NCI-H460 (cell line): Measurements from ENCODE around the gene KLF1. TPM values are rescaled to one million over a fixed set of nuclear protein-coding genes. Genes with fewer than 3 reads are reported as not detected.
"Not testable (repeated sequence)": the region's sequence is repeated elsewhere in the genome, so short reads cannot be mapped to it uniquely, and the experiment has no call there.

Experiments
- DNase-seq: peaks from one replicate; pipeline ENCODE4 v3.0.0-alpha.2; 2016; ENCODE audit warnings: low read depth; ENCODE audit errors: extremely low read depth
- polyA plus RNA-seq: library from polyadenylated mRNA; depleted of rRNA; stranded (reverse); fragments of >200 nt; gene quantifications from 2 replicates; pipeline ENCODE4 v1.2.3, GENCODE V29; 2014; cell fraction: nucleus; rRNA removed
- total RNA-seq: library from RNA; depleted of rRNA; stranded (reverse); fragments of >200 nt; shearing (Covaris generic); gene quantifications from 2 replicates; pipeline ENCODE4 v1.2.3, GENCODE V29; 2014; rRNA removed

The KLF1 gene
- total RNA-seq: 0.52 and 1.3 TPM in 2 replicates
- 0.29 and 0.31 TPM in 2 replicates for polyA plus RNA-seq

DNA sequence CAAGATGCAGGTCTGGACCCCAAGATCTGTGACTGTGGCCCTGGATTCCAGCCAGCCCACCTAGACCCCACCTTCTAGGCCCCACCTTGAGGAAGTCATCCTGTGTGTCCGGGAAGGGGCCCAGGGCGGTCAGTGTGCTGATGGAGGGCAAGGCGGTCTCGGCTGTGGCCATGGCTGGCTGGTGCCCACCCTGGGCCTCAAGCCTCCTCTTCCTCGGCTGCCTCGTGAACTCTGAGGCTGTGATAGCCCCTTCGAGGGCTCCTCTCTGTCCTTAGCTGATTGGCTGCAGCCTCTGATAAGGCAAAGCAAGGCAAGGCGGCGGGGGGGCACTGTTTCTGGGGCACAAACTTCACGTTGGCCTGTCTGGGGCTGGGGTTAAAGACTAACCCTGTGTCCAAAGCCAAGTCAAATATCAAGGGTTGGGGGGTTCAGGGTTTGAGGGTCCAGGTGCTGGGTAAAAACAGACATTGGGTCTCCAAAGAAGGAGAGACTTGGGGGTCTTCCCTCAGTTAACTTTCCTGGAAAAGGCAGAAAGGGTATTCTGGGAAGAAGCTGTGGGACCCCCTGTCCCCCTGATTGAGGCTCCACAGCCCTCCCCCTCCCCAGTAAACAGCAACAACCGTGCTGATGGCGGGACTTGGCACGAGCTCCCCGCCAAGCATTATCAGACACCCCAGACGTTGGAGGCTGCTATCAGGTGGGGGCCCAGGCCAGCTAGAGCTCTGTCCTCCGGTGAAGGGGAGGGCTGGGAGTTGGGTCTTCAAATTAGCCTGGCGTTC lies at the start of gene KLF1:
TSS of gene KLF1 (minus strand) at position 233 of the 779 bp plus-strand sequence. CDS start at position 172, 61 bp downstream.
- no peak for DNase-seq

- no peak for DNase-seq
These were observed 49.6 kb upstream of the KLF1 start for GRCh38 chr19:12936582-12936981.

- DNase-seq: no peak
These were observed 48.1 kb upstream of the KLF1 start for GRCh38 chr19:12935071-12935470.

GRCh38 chr19:12933287-12934072 lies 46.5 kb upstream of the KLF1 start, which contains the start of gene FARSA:
Gene FARSA (minus strand): TSS chr19:12933711. CDS start chr19:12933696, 15 bp downstream.
- DNase-seq: peak; percentile 83

GRCh38 chr19:12932392-12933286 lies 45.6 kb upstream of the KLF1 start:
- no peak for DNase-seq

DNA sequence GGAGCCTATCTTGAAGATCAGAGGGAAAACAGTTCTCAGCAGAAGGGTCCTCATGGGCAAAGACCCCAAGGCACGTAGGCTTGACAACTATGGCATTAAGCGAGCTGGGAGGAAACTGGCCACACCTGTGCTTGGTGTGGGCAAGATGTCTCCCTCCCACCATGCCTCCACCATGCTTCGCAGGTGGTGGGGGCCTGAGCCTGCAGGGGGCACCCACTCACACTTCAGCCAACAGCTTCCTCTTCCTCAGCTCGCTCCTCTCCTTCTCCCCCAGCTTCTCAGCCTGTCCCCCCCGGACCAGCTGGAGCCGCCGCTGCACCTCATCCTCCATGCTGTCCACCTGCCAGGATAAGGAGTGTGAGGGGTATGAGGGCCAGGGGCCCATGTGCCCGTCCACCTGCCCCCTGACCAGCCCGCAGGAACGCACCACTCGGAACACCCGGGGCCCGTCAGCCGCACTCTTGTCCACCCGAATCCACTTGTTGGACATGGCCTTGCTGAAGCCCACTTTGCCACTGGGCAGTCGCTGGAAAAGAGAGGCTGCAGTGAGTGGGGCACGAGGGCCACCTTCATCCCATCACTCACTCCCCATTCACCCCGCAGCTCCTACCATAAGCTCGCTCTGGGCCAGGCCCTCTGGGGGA lies 43.1 kb upstream of the KLF1 start:
- no peak for DNase-seq

- no peak for DNase-seq
These were observed 37.8 kb upstream of the KLF1 start for GRCh38 chr19:12924621-12925310.

DNA sequence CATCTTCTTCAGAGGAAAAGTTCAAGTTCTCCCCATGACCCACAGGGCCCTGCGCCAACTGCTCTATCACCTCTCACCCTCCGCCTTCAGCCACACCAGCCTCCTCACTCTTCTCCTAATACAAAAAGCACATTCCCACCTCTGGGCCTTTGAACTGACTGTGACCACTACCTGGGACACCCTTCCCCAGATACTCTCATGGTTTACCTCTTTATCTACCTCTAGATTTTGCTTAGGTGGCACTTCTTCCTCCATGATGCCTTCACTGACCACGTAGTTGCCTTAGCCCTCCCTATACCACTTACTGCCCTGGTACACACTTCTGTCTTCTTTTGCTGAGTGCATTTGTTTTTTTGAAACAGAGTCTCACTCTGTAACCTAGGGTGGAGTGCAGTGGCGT lies 36.0 kb upstream of the KLF1 start:
- DNase-seq: no peak

DNA sequence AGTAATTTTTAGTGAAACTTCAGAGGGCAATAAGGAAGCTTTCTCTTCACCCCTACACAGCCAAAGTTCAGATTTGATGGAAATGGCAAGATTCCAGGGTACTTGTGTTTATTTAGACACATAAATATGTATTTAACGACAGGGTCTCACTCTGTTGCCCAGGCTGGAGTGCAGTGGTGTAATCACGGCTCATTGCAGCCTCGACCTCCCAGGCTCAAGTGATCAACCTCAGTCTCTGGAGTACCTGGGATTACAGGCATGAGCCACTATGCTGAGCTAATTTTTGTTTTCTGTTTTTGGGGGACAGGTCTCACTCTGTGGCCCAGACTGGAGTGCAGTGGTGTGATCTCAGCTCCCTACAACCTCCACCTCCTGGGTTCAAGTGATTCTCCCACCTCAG lies 34.0 kb upstream of the KLF1 start:
- DNase-seq: no peak

DNA sequence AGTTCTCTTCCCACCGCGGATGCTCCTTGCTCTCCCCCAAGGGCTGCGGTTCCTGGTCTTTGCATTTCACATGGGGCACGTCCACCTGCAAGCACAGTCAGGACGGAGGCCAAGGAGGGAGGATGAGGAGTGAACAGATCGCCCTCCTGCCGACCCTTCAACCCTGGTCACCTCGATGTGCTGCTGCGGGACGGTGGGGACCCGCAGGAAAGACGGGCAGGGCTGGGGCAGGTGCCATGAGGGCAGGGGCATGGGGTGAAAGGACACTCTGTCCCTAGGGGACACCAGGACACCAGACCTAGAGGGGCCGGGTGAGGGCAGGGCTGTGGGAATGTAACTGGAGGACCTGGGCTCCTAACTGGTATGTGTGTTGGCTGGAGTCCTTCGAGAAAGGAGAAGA lies 31.3 kb upstream of the KLF1 start:
- no peak for DNase-seq

DNA sequence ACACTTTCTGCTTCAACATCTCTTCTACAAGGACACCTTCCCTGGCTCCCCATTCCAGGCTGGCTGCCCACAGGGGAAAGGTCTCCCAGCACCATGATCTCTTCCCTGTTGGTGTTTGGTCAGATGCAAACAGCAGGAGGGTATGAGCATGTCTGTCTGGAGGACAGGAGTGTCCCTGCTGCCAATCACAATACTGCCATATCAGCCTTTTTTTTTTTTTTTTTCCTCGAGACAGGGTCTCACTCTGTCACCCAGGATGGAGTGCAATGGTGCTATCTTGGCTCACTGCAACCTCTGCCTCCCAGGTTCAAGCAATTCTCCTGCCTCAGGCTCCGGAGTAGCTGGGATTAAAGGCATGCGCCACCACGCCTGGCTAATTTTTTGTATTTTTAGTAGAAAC lies 28.9 kb upstream of the KLF1 start:
- DNase-seq: not testable (repeated sequence)

GRCh38 chr19:12913851-12914690 lies 27.1 kb upstream of the KLF1 start:
- DNase-seq: no peak

- no peak for DNase-seq
These were observed 26.1 kb upstream of the KLF1 start for GRCh38 chr19:12913011-12913561.

DNA sequence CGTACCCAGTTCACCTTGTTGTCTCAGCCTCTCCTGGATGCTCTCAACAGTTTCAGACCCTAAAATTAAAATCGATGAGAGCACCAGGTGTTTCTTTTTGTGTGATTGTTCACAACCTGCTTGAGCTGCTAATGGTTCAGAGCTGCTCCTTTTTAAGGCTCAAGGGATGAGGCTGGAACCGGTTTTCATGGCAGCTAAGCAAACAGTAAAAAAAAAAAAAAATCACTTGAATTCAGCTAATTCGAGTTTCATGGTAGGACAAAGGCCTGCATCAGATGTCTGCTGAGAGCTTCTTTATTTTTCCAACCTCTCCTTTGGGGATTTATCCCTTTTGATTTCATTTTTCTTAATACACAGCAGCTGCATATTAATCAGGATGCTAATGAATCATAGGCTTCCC lies 25.6 kb upstream of the KLF1 start:
- no peak for DNase-seq

- no peak for DNase-seq
These were observed 20.2 kb upstream of the KLF1 start for GRCh38 chr19:12907166-12907565.

DNA sequence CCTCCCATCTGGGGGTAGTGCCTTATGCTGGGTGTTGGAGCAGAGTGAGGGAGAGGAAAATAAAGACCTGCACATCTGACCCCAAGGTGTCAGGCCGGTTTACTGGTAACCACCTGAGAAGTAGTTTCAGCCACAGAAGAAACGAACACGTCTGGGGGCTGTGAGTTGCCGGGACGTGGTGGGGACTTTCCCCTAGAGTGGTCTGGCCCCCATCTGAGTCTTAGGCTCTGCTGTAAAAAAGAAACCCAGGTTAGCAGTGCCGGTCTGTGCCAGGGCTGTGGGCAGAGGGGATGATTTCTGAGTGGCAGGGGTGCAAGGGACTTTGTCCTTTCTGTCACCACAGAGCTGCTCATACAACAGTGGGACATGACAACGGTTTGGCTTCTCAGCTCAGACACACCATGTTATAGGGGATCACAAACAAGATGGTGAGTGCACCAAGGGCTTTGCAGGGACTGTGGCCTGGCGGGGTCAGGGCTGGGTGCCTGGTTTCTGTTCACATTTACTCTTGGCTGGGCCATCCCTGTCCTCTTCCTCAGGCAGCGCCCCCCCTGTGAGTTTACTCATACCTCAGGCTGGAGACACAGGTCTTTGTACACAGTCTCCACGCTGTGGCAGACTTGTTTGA lies 13.0 kb upstream of the KLF1 start:
- no peak for DNase-seq

GRCh38 chr19:12896460-12896859 lies 9.5 kb upstream of the KLF1 start:
- DNase-seq: no peak

DNA sequence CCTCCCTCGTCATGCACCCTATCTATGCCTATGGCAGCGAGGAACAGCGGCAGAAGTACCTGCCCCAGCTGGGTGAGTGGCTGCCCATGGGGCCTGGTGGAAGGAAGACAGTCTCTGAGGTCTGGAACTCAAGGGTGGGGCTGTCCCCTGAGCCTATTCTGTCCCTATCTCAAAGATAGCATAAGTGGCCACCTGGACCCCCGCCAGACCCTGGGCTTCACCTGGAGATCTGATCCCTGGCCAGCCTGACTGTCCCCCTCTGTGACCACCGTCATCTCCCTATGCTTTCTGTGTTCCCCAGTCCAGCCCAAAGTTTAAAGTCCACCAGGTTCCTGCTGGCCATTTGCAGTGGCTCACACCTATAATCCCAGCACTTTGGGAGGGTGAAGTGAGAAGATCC lies 6.6 kb upstream of the KLF1 start:
- no peak for DNase-seq
